Measurements from ENCODE around the gene SLC39A11. TPM values are rescaled to one million over a fixed set of nuclear protein-coding genes. Genes with fewer than 3 reads are reported as not detected.
A peak's percentile ranks its signal among the peaks of the same experiment; 100 is the strongest.

Gene SLC39A11
- total RNA-seq, 1 donor from 2014 or later, result 13.2 TPM

DNA sequence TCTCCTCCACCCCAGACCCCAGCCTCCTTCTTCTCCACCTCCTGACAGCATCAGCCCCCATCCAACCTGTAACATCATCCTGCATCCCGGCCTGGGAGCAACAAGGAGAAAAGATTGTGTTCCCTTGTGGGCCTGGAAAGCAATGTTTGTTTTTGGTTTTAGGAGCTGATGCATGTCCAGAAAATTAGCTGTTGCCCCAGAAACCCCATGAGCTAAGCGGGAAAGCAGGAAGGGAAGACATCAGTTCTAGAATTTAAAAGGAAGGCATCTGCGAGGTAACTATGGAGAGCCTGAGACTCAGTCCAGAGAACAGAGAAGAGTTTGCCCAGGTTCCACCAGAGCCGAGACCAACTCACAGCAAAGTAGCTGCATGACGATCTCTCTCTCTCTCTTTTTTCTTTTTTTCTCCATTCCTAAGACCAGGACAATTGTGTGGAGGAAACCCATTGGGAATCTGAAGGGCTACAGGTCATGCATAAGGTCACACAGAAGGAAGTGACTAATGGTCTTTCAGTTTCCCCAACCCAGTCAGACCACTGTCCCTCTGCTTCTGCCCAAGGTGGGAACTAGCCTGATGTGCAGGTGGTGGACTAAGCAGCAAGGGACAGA, 124.4 kb downstream of the SLC39A11 start:
- H3K27me3 Mint-ChIP-seq (ENCODE audit: unreplicated experiment), result no peaks in the 10 kb centered on the region
- DNase-seq (ENCODE audit: low spot score), result no peak
- H3K9me3 Mint-ChIP-seq (ENCODE audit: unreplicated experiment), result no peaks in the 10 kb centered on the region
- peak overlapping the region; percentile 3 for H3K27ac Mint-ChIP-seq (ENCODE audit: unreplicated experiment)
- H3K36me3 Mint-ChIP-seq (ENCODE audit: low read depth, unreplicated experiment), result no peaks in the 10 kb centered on the region
- TF ChIP-seq, protein P1, sequence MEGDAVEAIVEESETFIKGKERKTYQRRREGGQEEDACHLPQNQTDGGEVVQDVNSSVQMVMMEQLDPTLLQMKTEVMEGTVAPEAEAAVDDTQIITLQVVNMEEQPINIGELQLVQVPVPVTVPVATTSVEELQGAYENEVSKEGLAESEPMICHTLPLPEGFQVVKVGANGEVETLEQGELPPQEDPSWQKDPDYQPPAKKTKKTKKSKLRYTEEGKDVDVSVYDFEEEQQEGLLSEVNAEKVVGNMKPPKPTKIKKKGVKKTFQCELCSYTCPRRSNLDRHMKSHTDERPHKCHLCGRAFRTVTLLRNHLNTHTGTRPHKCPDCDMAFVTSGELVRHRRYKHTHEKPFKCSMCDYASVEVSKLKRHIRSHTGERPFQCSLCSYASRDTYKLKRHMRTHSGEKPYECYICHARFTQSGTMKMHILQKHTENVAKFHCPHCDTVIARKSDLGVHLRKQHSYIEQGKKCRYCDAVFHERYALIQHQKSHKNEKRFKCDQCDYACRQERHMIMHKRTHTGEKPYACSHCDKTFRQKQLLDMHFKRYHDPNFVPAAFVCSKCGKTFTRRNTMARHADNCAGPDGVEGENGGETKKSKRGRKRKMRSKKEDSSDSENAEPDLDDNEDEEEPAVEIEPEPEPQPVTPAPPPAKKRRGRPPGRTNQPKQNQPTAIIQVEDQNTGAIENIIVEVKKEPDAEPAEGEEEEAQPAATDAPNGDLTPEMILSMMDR (IDR thresholded peaks at IDR 0.05; ENCODE audit: unreplicated experiment), result no peak
- H3K4me1 Mint-ChIP-seq (ENCODE audit: unreplicated experiment), result peaks cover 16% of the 10 kb centered on the region
- H3K4me3 Mint-ChIP-seq (ENCODE audit: unreplicated experiment), result no peak overlapping the region

- H3K4me3 Mint-ChIP-seq (ENCODE audit: unreplicated experiment), result no peak overlapping the region
- H3K4me1 Mint-ChIP-seq (ENCODE audit: unreplicated experiment), result peaks cover 16% of the 10 kb centered on the region
- no peaks in the 10 kb centered on the region for H3K9me3 Mint-ChIP-seq (ENCODE audit: unreplicated experiment)
- no peak for DNase-seq (ENCODE audit: low spot score)
- no peaks in the 10 kb centered on the region for H3K36me3 Mint-ChIP-seq (ENCODE audit: low read depth, unreplicated experiment)
- TF ChIP-seq, protein P1 (IDR thresholded peaks at IDR 0.05; ENCODE audit: unreplicated experiment), result no peak
- H3K27me3 Mint-ChIP-seq (ENCODE audit: unreplicated experiment), result no peaks in the 10 kb centered on the region
- no peak overlapping the region for H3K27ac Mint-ChIP-seq (ENCODE audit: unreplicated experiment)
These were observed 125.1 kb downstream of the SLC39A11 start for GRCh38 chr17:72967277-72967970.

DNA sequence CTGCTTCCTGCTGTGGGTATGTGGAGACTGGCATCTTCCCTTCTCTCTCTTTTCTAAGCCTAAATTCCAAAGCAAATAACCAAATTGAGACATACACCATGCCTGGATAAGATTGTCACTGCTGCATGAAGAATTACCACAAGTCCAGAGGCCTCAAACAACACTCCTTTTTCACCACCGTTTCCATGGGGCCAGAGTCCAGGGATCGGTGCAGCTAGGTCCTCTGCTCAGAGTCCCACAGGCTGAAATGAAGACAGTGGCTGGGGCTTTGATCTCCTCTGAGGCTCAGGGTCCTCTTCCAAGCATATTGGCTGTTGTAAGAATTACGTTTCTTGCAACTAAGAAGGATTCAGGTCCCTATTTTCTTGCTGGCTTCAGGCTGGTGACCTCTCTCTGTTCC, 130.4 kb downstream of the SLC39A11 start:
- H3K36me3 Mint-ChIP-seq (ENCODE audit: low read depth, unreplicated experiment), result no peaks in the 10 kb centered on the region
- H3K27me3 Mint-ChIP-seq (ENCODE audit: unreplicated experiment), result peaks cover 3% of the 10 kb centered on the region
- no peak overlapping the region for H3K27ac Mint-ChIP-seq (ENCODE audit: unreplicated experiment)
- no peaks in the 10 kb centered on the region for H3K9me3 Mint-ChIP-seq (ENCODE audit: unreplicated experiment)
- no peak for DNase-seq (ENCODE audit: low spot score)
- TF ChIP-seq, protein P1 (IDR thresholded peaks at IDR 0.05; ENCODE audit: unreplicated experiment), result no peak
- H3K4me3 Mint-ChIP-seq (ENCODE audit: unreplicated experiment), result no peak overlapping the region
- no peaks in the 10 kb centered on the region for H3K4me1 Mint-ChIP-seq (ENCODE audit: unreplicated experiment)

- H3K9me3 Mint-ChIP-seq (ENCODE audit: unreplicated experiment), result no peaks in the 10 kb centered on the region
- no peak for DNase-seq (ENCODE audit: low spot score)
- TF ChIP-seq, protein P1 (IDR thresholded peaks at IDR 0.05; ENCODE audit: unreplicated experiment), result no peak
- H3K27ac Mint-ChIP-seq (ENCODE audit: unreplicated experiment), result no peak overlapping the region
- peaks cover 3% of the 10 kb centered on the region for H3K27me3 Mint-ChIP-seq (ENCODE audit: unreplicated experiment)
- no peak overlapping the region for H3K4me3 Mint-ChIP-seq (ENCODE audit: unreplicated experiment)
- no peaks in the 10 kb centered on the region for H3K36me3 Mint-ChIP-seq (ENCODE audit: low read depth, unreplicated experiment)
- H3K4me1 Mint-ChIP-seq (ENCODE audit: unreplicated experiment), result no peaks in the 10 kb centered on the region
These were observed 136.9 kb downstream of the SLC39A11 start for GRCh38 chr17:72955391-72956140.
